ENCODE results near the gene PHF1.
"Not testable (repeated sequence)": the region's sequence is repeated elsewhere in the genome, so short reads cannot be mapped to it uniquely, and the experiment has no call there.

The PHF1 gene

DNA sequence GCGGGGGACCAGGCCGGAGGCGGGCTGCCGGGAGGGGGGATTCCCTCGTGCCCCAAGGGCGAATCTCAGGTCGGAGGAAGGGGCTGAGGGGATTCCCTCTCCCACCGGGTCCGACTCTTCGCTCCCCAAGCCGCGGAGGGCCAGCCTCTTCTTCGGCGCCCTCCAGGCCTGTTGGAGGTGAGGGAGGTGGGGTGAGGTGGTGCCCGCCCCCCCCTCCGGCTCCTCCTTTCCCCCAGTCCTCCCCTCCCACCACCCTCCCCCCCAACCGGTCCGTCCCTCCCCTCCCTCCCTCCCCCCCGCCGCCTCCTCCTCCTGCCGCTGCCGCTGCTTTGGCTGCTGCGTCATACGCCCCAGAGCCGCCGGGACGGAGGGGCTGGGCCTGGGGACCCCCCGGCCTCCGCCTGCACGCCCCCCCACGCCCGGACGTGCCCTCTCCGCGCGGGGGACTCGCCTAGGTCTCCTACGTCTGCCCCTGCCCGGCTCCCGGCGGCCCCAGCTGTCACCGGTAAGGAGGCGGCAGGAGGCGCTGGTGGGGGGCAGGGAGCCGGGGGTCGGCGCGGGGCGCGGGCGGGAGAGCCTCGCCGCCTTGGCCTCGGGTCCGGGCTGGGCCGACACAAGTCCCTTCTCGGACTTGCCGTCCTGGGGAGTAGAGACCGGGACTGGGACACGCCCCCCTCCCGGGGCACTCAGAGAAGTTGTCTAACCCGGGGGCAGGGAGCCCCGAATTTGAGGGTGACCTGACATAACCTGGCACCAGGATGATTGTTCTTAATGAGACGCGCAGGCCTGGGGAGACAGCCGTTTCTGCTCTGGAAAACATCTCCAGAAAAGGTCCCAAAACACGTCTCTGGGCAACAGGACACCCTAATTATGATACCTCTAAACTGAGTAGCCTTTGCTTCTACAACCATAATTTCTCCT, at the start of gene PHF1:
Gene PHF1 (plus strand): TSS at position 304 of the 921 bp plus-strand sequence. CDS start 1,250 bp downstream, outside the sequence.
- no peak for DNase-seq (ENCODE audit: low read depth)

DNA sequence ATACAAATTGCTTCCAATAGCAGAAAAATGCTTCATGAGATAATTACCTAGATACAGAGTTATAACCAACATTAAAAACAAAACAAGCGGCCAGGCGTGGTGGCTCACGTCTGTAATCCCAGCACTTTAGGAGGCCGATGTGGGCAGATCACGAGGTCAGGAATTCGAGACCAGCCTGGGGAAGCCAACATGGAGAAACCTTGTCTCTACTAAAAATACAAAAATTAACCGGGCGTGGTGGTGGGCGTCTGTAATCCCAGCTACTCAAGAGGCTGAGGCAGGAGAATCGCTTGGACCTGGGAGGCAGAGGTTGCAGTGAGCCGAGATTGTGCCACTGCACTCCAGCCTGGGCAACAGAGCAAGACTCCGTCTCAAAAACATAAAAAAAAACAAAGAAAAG, 47.3 kb upstream of the PHF1 start:
- DNase-seq (ENCODE audit: low read depth), result not testable (repeated sequence)

DNA sequence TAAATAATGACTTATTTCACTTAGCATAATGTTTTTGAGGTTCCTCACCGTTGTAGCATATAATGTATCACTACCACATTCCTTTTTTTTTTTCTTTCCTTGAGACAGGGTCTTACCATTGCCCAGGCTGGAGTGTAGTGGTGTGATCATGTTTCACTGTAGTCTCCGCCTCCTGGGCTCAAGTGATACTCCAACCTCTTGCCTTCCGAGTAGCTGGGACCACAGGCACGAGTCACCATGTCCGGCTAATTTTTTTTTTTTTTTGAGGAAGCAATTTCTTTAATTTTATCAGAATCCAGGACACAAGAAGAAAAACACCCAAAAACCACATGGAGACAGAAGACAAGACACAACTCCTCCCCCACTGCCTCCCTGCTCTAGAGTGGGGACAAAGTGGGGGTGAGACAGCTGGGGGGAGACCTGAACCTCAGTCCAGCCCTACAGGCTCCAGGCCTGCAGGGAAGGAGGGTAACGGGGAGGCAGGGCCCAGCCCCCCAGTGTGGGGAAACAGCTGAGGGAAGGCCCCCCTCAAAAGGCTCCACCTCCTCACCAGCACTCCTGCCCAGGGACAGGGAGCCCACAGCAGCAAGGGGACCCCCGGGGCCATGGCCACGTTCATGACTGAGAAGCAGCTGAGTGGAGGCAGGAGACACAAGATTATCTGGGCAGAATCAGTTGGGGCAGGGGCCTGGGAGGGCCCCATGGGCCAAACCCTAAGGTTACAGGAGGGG, 46.2 kb upstream of the PHF1 start:
- not testable (repeated sequence) for DNase-seq (ENCODE audit: low read depth)

DNA sequence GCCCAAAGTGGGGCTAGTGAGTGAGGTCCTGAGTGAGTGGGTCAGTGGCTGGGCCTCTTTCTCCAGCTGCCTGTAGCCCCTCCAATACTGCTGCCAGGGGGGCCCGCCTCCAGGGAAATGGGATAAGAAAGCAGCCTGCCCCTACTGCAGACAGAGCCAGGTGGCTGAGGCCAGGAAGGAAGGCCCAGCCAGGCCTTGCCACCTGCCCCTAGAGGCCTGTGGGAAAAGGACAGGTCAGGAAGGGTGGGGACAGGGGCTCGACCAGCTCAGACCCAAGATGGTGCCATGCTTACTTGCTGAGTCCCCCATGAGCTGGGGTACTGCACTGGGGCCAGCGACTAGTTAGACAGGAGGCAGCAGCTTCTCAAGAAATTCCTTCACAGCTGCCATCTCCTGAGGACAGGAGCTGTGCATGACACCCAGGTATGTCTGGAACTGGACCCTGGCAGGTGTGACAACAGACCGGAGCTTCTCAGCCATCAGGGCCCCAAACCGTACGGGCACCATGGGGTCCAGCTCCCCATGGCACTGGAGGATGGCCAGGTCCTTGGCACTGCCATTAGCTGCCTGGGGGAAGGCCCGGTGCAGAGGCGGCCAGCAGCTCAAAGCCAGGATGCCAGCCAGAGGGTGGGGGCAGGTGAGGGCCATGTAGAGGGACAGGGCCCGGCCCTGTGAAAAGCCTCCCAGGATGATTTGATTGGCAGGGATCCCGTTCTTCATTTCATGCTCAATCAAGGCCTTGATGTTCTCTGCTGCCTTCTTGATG, 45.4 kb upstream of the PHF1 start:
- DNase-seq (ENCODE audit: low read depth), result not testable (repeated sequence)

DNA sequence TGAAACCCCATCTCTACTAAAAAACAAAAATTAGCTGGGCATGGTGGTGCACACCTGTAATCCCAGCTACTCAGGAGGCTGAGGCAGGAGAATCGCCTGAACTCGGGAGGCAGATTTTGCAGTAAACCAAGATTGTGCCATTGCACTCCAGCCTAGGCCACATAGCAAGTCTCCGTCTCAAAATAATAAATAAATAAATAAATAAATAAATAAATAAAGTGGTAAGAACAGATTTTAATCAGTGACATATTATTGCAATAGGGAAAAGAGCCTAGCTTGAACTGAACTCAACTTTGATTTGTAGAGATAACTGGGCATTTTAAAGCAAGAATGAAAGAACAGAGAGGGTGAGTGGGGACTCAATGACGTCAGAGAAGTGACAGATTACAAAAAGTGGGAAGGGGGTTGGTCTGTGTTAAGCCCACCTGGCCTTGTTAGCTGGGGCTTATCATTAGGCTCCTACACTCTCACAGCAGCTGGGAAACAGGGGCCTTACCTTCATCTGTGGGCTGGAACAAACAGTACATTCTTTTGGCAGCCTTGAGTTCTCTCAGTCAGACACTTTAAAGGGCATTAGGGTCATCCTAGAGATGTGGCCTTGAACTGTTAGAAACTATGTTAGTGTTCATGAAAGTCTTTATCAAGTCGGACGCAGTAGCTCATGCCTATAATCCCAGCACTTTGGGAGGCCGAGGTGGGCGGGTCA, 43.7 kb upstream of the PHF1 start:
- DNase-seq (ENCODE audit: low read depth), result no peak

DNA sequence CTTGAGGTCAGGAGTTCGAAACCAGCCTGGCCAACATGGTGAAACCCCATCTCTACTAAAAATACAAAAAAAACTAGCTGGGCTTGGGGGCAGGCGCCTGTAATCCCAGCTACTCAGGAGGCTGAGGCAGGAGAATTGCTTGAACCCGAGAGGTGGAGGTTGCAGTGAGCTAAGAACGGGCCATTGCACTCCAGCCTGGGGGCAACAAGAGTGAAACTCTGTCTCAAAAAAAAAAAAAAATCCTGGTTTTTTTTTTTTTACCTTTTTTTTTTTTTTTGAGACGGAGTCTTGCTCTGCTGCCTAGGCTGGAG, 43.1 kb upstream of the PHF1 start:
- DNase-seq (ENCODE audit: low read depth), result not testable (repeated sequence)

DNA sequence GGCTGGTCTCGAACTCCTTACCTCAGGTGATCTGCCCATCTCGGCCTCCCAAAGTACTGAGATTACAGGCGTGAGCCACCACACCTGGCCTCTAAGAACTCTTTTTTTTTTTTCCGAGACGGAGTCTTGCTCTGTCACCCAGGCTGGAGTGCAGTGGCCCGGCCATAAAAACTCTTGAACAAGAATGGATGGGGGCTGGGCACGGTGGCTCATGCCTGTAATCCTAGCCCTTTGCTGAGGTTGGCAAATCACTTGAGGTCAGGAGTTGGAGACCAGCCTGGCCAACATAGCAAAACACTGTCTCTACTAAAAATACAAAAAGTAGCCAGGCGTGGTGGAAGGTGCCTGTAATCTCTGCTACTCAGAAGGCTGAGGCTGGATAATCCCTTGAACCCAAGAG, 38.9 kb upstream of the PHF1 start:
- not testable (repeated sequence) for DNase-seq (ENCODE audit: low read depth)

DNA sequence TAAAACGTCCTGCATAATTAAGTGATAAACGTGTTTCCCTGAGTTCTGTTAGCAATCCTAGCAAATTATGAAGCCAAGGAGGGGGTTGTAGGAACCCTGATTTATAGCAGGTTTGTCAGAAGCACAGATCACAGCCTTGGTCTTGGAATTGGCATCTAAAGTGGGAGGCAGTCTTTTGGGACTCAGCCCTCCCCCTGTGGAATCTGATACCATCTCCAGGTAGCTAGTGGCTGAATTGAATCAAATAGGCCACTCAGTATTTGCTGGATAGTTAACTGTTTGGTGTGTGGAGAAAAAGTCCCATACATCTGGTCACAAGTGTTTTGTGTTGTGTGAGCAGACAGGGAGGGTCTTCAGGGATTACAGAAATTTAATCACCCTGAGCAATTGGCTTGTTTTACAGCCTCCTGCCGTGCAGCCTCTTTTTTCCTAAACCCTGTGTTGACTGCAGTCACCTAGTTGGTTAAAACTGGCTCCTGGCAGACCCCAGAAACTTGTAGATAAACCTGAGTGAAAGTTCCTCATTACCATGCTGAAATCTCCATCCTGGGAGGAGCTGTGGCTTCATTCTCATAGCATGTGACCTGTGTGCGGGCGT, 38.2 kb upstream of the PHF1 start:
- DNase-seq (ENCODE audit: low read depth), result no peak

DNA sequence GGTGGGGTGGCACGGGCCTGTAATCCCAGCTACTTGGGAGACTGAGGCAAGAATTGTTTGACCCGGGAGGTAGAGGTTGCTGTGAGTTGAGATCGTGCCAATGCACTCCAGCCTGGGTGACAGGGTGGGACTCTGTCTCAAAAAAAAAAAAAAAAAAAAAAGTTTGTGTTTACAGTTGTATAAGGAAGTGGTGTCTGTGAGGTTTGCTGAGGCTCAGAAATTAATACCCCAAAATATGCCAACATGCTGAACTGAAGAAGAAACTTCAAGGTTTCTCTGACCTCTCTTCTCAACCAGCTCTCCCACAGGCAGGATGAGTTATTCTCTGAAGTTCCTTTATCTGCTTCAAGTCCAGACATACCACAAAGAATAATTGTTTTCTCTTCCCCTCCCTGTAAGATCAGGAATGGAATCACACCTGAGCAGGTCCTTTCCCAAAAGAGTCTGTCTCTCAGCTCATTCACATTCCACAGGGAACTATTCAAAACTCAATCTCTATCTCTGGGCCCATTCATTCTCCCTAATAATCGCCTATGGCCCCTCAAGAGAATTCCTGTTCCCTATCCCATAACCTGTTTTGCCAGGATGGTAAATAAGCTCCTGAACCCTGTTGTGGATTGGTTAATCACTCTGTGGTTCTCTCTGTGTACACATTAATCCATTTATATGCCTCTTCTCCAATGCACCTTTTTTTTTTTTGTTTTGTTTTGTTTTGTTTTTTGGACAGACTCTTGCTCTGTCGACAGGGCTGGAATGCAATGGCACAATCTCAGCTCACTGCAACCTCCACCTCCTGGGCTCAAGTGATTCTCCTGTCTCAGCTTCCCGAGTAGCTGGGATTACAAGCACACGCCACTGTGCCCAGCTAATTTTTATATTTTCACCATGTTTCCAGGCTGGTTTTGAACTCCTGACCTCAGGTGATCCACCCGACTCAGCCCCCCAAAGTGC, 36.6 kb upstream of the PHF1 start:
- no peak for DNase-seq (ENCODE audit: low read depth)

DNA sequence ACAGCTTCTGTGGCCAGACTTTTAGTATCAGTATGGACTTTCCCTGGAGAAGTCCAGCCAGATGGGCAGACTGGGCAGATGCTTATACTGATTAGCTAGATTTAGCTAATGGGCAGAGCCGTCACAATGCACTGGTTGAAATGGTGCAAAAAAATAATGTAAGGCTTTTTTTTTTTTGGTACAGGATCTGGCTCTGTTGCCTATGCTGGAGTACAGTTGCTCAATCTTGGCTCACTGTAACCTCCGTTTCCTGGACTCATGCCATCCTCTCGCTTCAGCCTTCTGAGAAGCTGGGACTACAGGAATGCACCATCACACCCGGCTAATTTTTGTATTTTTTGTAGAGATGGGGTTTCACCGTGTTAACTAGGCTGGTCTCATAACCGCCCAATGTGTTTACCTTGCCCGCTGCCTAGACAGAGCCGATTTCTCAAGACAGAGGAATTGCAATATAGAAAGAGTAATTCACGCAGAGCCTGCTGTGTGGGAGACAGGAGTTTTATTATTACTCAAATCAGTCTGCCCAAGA, 35.6 kb upstream of the PHF1 start:
- DNase-seq (ENCODE audit: low read depth), result no peak

DNA sequence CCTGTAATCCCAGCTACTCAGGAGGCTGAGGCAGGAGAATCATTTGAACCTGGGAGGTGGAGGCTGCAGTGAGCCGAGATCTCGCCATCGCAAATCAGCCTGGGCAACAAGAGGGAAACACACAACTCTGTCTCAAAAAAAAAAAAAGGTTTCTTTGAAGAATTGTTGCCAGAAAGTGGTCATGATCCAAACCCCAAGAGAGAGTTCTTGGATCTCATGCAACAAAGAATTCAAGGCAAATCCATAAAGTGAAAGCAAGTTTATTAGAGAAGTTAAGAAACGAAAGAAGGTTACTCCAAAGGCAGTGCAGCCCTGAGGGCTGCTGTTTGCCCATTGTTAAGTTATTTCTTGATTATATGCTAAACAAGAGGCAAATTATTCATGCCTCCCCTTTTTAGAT, 33.6 kb upstream of the PHF1 start:
- DNase-seq (ENCODE audit: low read depth), result no peak

DNA sequence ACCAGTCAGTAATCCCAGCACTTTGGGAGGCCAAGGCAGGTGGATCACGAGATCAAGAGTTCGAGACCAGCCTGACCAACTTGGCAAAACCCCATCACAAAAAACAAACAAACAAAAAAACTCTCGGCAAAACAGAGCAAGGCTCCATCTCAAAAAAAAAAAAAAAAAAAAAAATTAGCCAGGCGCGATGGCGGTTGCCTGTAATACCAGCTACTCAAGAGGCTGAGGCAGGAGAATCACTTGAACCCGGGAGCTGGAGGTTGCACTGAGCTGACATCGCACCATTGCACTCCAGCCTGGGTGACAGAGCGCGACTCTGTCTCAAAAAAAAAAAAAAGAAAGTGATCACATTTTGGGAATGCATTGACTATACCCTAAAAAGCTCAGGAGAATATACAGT, 31.6 kb upstream of the PHF1 start:
- not testable (repeated sequence) for DNase-seq (ENCODE audit: low read depth)

DNA sequence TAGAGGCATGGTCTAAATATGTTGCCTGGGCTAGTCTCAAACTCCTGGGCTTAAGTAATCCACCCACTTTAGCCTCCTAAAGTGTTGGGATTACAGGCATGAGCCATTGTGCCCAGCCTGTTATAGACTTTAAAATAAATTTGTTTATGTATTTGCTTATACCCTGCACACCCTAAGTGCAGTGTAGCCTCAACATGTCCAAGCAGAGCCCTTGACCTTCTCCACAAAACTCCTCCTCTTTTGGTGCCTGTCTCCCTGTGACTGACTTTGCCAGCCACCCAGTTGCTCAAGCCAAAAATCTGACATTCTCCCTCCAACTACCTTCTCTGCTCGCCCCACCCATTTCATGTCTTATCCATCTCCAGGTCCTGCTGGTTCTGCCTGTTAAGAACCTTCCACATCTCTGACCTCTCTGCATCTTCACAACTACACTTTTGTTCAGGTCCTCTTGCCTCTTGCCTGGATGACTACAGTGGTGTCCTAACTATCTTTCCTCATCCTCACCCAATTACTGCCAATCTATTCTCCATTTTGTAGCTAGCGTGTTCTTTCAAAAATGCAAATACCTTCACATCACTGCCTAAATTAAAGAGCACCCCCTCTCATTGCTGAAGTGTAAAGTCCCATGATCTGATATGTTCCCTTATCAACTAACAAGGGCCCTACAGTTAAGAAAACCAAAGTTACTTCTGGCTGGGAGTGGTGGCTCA, 30.4 kb upstream of the PHF1 start:
- no peak for DNase-seq (ENCODE audit: low read depth)

DNA sequence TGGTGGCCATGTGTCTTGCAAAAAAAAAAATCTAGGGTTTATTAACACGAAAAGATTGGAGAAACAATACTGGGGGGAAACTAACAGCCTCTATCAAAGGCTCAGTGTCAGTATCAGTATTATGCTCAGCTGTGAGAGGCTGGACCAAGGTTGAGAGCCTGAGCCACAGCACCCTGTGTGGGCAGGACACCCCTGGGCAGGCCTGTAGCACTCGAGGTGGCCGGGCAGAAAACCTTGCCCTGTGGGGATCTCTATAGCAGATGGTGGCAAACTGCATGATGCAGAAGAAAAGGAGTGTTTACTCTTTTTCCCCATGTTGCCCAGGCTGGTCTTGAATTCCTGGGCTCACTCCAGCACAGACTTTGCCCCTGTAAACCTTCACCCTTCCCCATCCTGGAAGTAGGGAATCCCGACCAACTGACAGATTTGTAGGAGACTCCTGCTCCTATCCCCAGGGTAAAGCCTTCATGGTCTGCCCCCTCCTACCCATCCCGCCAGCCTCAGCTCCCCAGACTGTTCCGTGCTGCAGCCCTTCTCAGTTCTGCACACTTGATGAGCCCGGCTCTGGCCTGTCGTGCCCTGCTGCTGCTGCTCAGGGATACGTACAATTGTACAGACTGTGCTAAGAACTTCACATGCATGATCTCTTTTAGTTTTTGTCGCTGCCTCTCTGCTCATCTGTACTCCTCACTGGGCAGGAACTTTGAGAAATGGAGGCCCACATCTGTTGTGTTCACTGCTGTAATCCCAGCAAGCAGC, 27.2 kb upstream of the PHF1 start:
- DNase-seq (ENCODE audit: low read depth), result no peak

DNA sequence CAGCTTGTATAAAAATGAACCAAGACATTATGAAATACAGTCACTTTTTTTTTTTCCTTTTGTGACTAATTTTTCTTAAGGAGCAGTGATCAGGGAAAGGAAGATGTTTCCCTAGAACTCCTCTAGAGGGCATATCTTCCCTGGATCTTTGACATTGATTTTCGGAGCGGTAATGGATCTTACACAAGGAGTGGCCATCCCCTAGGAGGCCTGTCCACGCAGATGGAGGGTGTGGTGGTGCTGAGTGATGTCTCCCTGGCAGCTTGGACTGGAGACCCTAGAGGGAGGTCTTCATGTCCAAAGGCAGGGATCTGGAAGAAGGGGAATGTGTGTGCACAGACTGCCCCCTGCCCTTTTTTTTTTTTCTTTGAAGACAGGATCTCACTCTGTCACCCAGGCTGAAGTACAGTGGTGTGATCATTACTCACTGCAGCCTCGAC, 26.2 kb upstream of the PHF1 start:
- DNase-seq (ENCODE audit: low read depth), result no peak

DNA sequence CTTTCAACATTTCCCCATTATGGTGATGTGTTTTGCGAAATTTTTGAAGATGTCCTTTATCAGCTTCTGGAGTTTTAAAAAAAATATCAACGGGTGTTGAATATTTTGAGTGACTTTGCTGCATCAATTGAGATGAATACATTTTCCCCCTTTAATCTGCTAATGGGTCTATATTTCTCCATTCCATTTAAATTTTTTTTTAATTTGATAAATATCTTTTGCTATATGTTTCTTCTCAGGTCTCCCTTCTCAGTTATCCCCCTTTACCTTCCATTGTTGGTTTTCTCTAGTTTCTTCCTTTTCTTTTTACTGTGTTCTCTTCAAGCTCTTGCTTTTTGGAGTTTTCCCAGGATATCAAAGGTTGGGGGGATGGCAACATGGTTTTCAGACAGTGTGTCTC, 20.6 kb upstream of the PHF1 start:
- no peak for DNase-seq (ENCODE audit: low read depth)

DNA sequence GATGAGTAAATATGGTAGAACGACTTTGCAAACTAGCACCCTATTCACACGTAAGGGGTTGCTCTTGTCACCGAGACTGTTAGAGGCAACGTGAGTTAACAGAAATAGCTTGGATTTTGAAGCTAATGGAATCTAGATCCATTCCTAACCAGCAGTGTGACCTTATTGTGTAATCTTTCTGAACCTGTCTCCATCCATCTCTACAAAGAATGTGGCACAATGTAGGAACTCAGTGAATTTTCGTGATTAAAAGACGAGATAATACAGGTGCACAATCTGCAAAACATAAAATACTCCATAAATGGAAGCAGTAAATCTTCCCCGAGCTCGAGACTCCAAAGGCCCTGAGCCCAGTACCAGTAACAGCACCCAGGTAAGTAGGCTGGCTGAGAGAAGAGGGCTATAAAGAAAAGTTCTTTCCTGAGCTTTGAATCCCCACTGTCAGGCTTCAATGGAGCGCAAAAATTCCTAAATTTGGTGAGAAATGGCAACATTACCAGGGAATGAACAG, 20.0 kb upstream of the PHF1 start:
- no peak for DNase-seq (ENCODE audit: low read depth)

DNA sequence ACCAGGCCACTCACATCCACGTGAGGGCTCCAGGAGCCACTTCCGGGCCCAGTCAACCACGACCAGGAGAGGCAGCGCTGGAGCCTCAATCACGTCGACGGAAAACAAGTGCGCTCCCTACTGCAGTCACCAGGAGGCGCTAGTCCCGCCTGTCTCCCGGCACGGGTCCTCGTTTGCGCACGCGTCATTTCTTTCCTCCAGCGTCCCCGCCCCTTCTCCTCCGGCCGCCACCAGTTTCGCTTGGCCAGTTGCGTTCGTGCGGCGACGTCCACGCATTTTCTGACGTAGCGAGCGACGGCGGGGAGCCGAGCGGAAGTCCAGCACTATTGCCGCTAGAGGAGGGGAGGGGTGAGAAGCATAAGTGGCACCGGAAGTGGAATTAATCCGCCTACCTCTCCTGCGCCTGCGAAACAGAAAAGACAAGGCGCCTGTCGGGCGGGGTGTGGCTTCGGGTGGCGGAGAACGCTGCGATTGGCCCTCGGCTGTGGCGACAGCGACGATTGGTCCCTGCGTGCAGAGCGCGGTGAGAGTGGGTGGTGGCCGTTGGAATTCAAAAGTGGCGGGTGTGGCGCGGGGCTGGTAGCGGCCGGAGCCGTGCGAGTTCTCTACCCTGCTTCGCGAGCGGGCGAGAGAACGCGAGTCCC, 19.4 kb upstream of the PHF1 start, which contains the start of gene KIFC1:
Gene KIFC1 (plus strand): TSS at position 546 of the 644 bp plus-strand sequence. CDS start 163 bp downstream, outside the sequence.
- peak; percentile 100 for DNase-seq (ENCODE audit: low read depth)

Measured in activated T-cell treated with anti-CD3 and anti-CD28 coated beads for 24 hours (primary cell).